Left colon (tissue), 2 donors: ENCODE measurements around the gene PRELP. TPM values are rescaled to one million over a fixed set of nuclear protein-coding genes. Genes with fewer than 3 reads are reported as not detected.

ENCODE experiments used
- ATAC-seq: fragments of 200-7000 bp; cut with Tn5 transposase; one replicate; pipeline ENCODE4 v1.9.1; 2020; ENCODE audit warnings: mild to moderate bottlenecking, moderate library complexity
- DNase-seq, 2 donors: peaks; one replicate each; pipeline ENCODE4 v3.0.0-alpha.2; 2020
- intact Hi-C, 2 donors: fragments of 100-400 bp; cut with DNase I in 1 of 2; cut with micrococcal nuclease in 1 of 2; formaldehyde crosslinking; loops; one replicate each; pipeline versions ENCODE4 v1.11.2 to v1.14.0; 2022; cut with DNase I, micrococcal nuclease
- total RNA-seq, 2 donors: library from RNA; stranded (reverse); fragmentation: NEBNext Ultra II Directional; extraction: Animal tissue kit (Norgen Biotek cat#: 25700); gene quantifications; one replicate each; pipeline ENCODE4 v1.2.1, GENCODE V29; 2021
- donor health status: DM: no; HTN: no; CAD: no.
- donor health status: DM: yes; HTN: yes; CAD: no.

PRELP gene
- total RNA-seq, 2 donors from 2014 or later: 6.6 to 19.7 TPM

DNA sequence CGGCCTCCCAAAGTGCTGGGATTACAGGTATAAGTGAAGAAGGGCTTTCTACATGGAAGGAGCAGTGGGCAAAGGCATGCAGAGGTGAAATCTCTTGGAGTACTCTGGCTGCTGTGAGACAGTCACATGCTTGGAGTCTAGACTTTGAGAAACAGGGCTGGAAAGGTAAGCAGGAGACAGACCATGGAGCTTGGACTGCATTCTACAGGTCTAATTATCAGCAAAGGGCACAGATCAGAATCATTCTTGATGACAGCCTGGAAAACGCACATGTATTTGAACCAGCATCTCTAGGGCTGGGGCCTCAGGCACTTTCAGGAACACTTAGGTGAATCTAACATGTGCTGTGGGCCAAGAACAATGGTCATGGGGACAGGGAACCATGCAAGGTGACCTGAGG is 7.3 kb upstream of the PRELP start:
- intact Hi-C loops: no loop called here
- no peak for DNase-seq
- no peak for ATAC-seq

DNA sequence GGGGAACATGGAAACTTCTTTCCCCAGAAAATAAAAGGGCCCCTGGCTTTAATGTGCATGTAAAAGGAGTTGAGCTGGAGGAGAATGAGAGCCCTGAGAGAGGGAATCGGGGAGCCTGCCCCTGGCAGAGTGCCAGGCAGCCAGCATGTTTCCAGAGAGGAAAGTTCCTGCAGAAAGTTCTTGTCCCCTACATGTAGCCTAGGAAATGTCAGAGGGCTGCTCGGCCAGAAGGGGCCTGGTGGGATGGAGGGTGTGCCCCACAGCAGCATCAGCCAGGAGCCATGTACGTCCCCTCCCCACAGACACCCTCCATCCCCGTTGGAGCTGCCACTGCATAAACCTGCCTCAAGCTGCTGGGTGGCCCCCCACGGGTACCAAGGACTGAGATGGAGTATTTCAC is 5.4 kb upstream of the PRELP start:
- intact Hi-C loops: no loop called here
- ATAC-seq (no peak), DNase-seq (no peak)

DNA sequence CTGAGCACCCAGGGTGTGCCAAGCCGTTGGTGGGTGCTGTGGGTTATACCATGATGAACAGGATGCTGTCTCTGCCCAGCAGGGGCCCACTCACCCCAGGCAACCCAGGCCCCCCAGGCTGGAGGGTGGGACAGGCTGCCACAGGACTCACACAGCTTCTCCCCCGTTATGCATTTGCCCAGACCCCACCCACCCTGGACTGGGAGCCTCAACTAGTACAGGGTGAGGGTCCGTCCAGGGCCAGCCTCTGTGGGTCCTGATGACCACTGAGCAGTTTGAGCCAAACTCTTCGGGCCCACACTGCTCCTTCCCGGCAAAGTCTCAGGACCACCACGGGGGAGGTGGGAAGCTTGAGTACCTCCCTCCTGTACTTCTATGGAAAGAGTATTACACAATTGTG is 3.8 kb upstream of the PRELP start:
- ATAC-seq: no peak
- no peak for DNase-seq
- intact Hi-C loops: no loop called here

DNA sequence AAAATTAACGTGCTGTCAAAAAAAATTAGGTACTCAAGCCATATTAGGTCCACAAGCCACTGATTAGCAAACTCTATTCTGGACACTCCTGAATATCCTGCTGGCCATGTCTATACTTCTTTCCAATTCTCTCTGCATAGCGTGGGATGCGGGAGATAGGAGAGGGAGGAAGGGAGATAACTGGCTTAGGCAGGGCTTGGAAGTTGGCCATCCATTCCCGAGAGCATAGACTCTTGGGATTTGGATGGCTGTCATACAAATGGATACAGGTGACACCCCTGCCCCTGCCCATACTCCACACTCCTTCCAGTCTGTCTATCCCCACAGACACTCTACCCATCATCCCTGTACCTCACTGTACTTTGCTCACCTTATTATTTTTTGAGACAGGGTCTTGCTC is 2.3 kb upstream of the PRELP start:
- no peak for ATAC-seq
- intact Hi-C loops: no loop called here
- DNase-seq: no peak

DNA sequence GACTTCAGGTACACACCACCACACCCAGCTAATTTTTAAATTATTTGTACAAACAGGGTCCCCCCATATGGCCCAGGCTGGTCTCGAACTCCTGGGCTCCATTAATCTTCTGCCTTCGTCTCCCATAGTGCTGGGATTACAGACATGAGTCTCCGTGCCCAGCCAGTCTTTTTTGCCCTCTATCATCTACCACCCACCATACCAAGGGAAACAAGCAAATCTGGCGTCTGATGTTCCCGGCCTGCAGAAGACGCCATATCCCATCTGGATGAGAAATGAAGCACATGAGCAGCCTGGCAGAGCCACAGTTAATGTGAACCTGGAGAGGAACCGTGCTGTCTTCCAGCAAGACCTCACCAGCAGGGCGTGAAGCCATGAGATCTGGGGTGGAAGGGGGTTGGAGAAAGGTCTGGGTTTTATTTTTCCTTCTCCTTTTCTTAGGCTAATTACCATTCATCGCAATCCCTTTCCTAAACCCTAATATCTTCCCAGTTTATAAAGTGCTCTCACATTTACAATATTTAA is 1.8 kb upstream of the PRELP start:
- ATAC-seq (no peak), DNase-seq (no peak)
- intact Hi-C loops: no loop called here

DNA sequence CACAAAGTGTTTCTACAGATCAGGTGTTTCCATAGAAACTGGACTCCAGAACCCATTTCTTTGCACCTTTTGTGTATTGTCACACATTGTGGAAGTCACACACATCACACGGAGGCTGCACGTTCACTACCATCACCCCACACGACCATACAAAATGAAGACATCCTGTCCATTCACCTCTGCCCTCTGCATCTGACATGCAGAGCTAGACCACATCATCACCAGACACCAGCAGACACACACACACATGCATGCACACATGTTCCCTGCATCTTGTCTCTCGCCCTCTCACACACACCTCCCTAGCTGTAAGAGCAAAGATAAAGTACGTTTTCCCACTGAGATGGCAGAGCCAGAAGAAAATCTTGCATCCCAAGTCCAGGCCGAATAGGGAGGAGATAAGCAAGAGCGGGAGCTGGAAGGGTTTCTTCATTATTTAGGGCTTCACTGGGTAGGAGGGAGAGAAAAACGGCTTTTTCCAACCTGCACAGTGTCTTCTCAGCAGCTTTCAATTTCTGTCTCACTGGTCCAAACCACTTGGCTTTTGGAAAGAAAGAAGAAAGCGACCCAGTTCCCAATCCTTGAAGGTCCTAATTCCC is 709 bp downstream of the PRELP start:
- DNase-seq (no peak), ATAC-seq (no peak)
- intact Hi-C loops: no loop called here

DNA sequence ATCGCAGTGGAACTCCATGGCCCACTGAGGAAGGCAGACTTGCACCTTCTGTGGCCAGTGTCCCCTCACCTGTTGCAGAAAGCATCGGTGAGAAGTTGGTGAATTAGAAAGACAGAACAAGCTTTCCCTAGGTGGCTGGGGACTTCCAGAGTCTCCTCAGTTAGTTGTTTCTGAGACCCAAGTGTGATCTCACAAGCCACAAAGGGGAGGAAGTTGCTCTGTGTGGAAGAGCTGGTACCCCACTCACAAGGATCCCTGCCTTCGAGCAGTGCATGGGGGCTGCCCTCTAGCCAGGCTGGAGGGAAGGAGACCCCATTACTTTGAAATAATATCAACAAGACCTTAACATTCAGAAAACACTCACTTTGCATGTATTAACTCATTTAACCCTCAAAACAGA is 2.1 kb downstream of the PRELP start:
- intact Hi-C loops: no loop called here
- no peak for DNase-seq
- ATAC-seq: no peak

DNA sequence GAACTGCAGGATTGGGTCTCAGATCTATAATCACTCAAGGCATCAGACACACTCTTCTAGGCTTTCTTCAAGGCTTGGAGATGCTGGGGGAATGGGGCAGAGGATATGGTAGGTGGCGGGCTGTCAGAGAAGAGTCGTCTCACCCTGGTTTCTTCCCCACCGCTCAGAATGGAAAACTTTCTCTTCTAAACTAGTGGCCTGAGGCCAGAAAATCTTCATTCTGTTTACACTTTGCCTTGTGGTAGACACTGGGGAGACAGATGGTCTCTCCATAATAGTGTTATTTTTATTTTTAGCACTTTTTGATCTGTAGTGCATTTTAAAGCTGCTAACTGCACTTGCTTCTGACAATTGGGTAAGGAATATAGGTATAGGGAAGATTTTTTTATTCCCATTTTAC is 2.6 kb downstream of the PRELP start:
- intact Hi-C loops: no loop called here
- ATAC-seq: no peak
- DNase-seq: no peak

DNA sequence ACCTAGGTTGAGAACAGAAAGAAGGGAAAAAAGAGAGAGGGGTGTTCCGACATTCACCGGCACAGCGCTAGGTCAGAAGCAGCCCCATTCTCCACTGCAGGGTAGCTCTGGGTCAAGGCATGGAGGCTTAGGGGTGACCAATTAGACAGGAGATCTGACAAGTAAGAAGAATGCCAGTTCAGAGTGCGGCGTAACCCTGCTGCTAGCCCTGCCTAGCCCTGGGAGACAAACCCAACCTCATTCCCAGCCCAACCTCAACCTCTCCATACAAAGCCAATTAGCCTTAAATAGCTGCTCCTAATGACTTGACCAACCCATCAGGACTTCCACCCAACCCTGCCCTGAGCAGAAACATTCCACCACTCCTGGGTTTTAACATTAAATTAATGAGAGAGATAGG is 3.4 kb downstream of the PRELP start:
- intact Hi-C loops: no loop called here
- DNase-seq: no peak
- ATAC-seq: no peak

DNA sequence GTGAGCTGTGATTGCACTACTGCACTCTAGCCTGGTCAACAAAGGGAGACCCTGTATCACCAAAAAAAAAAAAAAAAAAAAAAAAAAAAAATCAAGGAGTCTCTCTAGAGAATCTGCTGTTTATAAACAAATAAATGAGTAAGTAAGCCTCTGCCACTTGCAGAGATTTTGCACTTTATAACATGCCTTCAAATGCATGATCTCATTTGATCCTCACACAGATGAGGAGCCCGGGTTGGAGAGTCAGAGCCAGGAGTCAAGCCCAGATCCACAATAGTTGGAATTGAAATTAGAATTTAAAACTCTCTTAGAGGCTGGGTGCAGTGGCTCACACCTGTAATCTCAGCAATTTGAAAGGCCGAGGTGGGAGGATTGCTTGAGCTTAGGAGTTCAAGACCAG is 4.0 kb downstream of the PRELP start:
- intact Hi-C loops: loop anchor here in 1 of 2 donors (5.0 kb wide), 1 partner anchor 207 kb away; no protein-coding TSS in a partner anchor
- ATAC-seq: no peak

DNA sequence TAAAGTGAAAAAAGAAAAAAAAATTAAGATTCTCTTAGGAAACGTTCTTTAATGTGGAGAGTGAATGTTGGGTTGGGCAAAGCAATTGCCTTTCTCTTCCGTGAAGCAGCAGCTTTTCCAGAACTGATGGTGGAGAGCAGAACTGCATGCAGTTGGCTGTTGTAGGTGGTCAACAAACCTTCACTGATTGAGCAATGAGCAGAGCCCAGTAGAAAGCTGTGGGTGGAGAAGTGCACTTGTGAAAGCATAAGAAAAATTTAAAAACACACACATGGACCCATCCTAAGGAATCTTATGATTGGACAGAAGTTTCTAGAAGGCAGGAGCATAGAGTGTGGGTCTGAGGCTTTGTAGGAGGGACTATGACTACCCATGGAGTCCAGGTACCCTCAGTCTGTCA is 4.5 kb downstream of the PRELP start:
- DNase-seq: no peak

More for the DNA sequence above, 4.0 kb downstream of the PRELP start:
- DNase-seq: no peak

DNA sequence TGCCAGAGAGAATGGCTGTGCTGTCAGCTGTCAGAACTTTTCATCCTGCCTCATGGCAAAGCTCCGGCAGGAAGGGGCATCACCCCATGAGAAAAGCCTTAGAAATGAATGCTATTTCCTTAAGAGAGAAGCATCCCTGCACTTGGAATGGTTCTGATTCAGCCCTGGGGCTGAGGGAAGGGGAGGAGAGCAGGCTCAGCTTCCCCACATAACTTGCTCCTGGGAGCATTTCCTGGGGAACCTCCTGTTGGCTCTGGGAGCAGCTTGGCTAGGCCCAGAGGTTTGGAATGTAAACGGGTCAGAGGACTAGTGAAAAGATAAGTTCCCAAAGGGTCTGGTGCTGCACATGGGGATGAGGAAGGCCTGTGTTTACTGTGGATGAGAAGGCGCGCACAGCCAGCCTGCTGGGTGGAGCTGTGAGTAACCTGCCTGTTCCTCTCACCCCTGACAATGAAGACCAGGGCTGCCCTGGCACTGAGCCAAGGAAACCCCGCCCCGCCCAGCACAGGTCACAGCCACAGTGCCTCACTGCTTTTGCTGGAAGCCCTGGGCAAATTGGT is 5.0 kb downstream of the PRELP start:
- peak; percentile 81 to 85 for DNase-seq
- peak; percentile 99 for ATAC-seq
- intact Hi-C loops: loop anchor here in 1 of 2 donors (5.0 kb wide), 1 partner anchor 208 kb away; no protein-coding TSS in a partner anchor

More for the DNA sequence above, 4.5 kb downstream of the PRELP start:
- intact Hi-C loops: loop anchor here in 1 of 2 donors (5.0 kb wide), 1 partner anchor 208 kb away; no protein-coding TSS in a partner anchor
- ATAC-seq: no peak

DNA sequence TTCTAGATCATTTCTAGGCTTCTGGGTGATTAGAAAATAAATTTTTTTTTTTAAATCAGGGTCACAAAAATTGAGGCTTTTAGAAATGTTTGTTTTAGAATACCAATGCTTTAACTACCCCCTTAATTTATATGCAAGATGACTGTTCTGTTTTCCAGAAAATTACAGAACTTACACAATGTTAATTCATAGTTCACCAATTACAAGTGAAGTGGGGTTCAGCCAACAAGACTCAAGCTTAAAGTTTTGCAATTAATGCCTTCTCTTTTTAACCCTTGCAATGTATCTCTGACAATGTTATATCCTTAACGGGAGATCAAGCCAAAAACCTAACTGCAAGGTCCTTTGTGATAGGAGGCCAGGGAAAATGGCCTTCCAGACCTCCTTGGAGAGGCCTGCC is 5.6 kb downstream of the PRELP start:
- intact Hi-C loops: loop anchor here in 1 of 2 donors (5.0 kb wide), 1 partner anchor 209 kb away; no protein-coding TSS in a partner anchor
- ATAC-seq: no peak

DNA sequence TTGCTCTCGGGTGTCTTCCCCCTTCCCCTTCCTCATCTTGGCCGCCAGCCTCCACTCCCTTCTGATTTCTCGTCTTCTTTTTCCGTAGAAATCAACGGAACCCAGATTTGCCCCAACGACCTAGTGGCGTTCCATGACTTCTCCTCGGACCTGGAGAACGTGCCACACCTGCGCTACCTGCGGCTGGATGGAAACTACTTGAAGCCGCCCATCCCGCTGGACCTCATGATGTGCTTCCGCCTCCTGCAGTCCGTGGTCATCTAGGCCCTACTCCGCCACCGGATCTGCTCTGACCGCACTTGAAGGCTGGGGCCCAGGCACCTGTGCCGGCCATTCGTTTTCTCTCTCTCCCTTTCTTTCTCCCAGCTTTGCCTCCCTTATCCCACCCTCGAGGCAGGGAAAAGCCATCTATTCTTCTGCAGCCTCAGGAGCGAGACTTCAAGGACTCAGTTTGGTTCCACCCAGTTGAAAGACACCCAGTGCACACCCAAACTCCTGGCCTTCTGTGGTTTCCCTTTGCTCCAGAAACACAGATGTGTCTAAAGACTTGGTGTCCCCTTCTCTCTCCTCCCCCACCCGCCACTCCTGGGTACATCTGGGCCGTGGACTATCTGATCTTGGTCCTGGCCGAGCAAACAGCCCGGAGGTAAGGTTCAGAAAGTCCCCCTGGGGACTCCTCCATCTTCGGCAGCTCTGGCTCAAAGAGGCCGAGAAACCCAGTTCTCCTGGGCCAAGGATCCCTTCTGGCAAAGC is 11.2 kb downstream of the PRELP start:
- DNase-seq (no peak), ATAC-seq (no peak)
- intact Hi-C loops: loop anchor here in 1 of 2 donors (5.0 kb wide), 1 partner anchor 144 kb away; no protein-coding TSS in a partner anchor

More for the DNA sequence above, 5.6 kb downstream of the PRELP start:
- no peak for DNase-seq

DNA sequence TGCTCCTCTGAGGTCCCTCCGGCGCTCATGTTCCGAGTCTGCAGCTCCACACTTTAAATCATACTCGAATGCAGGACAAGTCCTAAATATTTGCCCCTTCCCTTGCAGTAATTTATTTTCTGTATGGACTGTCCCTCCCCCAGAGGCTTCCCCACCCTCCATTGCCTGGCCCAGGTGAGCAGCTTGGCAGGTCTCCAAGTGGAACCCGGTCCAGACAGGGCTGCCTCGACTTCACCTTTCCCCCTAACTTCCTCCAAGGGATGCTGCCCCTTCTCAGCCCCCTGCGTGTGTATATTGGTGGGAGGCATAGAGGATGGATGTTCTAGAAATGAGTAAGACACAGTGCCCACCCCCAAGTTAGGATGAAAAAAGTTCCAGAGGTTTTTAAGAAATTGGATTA is 12.9 kb downstream of the PRELP start:
- ATAC-seq: no peak
- DNase-seq: no peak
- intact Hi-C loops: loop anchor here in 1 of 2 donors (5.0 kb wide), 1 partner anchor 146 kb away; no protein-coding TSS in a partner anchor

DNA sequence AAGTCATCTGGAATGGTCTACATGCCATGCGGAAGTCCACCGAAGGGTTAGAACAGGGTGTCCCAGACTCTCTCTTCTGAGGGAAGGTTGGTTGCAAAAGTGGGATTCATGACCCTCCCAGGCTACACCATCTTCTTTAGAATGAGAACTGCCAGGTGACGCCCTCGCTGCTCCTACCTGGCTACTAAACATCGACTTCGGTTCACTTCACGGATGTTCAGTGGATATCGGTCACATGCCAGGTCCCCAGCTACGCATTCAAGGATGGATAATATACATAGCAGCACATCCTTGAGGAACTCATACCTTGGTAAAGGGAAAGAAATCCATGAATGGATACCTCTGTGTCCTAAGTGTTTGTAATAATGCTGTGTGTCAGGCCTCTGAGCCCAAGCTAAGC is 15.0 kb downstream of the PRELP start:
- DNase-seq (no peak), ATAC-seq (no peak)
- intact Hi-C loops: no loop called here

DNA sequence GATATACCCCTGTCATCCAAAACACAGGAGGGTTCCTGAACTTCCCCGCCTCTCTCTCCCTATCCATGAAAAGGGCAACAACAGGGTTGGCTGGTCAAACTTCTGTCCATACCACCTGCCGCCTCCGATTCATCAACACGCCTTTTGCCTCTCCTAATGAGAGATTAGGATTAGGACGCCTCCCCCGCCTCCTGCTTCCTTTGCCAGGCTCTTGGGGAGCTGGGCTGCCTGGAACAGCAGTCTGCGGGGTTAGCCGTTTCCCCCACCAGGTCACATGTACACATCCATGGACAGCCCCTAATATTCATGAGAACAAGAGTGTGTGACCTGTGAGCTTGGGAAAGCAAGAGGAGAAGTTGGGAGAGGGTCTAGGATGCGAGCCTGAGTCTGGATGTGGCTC is 16.1 kb downstream of the PRELP start:
- intact Hi-C loops: no loop called here
- DNase-seq (no peak), ATAC-seq (no peak)

DNA sequence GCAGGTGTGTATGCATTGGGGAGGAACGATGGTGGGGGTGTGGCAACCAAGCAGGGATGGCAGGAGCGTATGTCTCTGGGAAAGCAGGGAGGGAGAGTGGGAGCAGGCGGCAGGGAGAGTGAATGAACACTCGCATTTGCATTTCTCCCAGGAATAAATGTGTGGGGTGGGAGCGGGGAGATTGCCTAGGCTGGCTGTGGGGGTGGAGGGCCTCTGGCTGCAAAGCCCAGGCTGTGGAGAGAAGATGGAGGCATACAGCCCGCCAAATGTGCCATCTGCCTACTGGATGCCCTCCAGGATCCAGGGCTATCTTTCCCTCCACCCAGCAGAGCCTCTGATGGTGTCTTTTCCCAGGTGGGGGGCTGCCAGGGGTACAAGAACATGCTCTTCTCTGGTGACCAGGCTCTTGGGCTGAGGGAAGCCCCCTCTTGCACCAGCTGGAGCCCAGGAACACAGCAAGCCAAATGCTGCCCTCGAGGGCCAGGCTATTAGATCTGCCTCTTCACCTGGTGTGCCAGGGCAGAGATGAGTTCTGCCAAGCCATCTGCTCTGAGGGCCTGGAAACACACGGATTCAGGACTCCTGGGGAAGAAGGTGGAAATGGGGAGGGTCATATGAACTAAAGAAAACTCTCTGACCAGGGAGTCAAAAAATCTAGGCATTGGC is 16.6 kb downstream of the PRELP start:
- intact Hi-C loops: no loop called here
- no peak for DNase-seq
- no peak for ATAC-seq

DNA sequence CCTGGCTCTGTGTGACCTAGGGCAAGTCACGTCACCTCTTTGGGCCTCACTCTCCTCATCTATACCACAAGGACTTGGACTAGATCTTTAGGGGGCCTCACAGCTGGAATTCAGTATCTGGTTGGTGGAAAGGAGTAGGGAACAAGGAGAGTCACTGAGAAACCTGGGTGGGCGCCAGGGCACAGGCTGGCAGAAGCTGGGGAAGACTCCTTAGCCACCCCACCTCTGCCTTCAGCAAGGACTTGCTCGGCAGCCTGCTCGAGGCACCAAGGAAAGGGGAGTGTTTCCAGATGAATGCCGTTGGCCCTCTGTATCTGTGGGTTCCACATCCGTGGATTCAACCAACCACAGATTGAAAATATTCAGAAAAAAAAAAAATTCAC is 17.1 kb downstream of the PRELP start:
- intact Hi-C loops: no loop called here
- DNase-seq (no peak), ATAC-seq (no peak)
